HepG2 (cell line): Measurements from ENCODE around the gene IFI30. TPM values are rescaled to one million over a fixed set of nuclear protein-coding genes. Genes with fewer than 3 reads are reported as not detected.

ENCODE experiments used
- ATAC-seq: fragments of 200-7000 bp; cut with Tn5 transposase; 3 replicates; pipeline ENCODE4 v1.9.1; 2020; ENCODE audit warnings: mild to moderate bottlenecking, moderate library complexity
- BruUV-seq: library from RNA; stranded (reverse); fragments of 400-500 nt; replicated peaks from 2 replicates; lab custom pipeline; 2021; lab: Mats Ljungman, UMichigan
- CTCF ChIA-PET: fragments of 300-600 bp; formaldehyde crosslinking; extraction: SDS; loops from one replicate; lab custom pipeline; 2021; ENCODE audit warnings: low total read pairs, inconsistent platforms, low intra/inter-chr PET ratio; lab: Yijun Ruan, JAX
- POLR2A ChIA-PET: fragments of 350-600 bp; sonication (Branson Sonifier 250); formaldehyde crosslinking; loops from one replicate; lab custom pipeline; 2020; ENCODE audit warnings: antibody characterized with exemption, inconsistent platforms; lab: Yijun Ruan, JAX
- DNase-seq: peaks from one replicate; pipeline ENCODE4 v3.0.0-alpha.2; 2015; ENCODE audit warnings: low spot score
- FAIRE-seq: peaks from 3 replicates; lab custom pipeline; 2011; peaks lifted over from hg19 to GRCh38; lab: Jason Lieb, UNC
- H2AFZ ChIP-seq: one replicate; pipeline ENCODE4 v1.6.1; 2011; ENCODE audit warnings: low read length, inconsistent platforms
- H3K27ac ChIP-seq: fragments of 300-600 bp; 3 replicates; pipeline ENCODE4 v1.8.0; 2011; ENCODE audit warnings: mixed run types, mild to moderate bottlenecking, mixed read lengths, low read length, inconsistent platforms; ENCODE audit not compliant: insufficient read depth; ENCODE audit errors: extremely low read length
- H3K27me3 ChIP-seq, 2 experiments: fragments of 200-600 bp in 1 of 2; 2 replicates in 1 of 2; 3 replicates in 1 of 2; pipeline versions ENCODE4 v1.6.0 to v1.8.0; 2011; ENCODE audit warnings: low read length in 2 of 2, mild to moderate bottlenecking in 2 of 2, moderate library complexity in 2 of 2, inconsistent platforms in 1 of 2; ENCODE audit not compliant: insufficient read depth in 2 of 2, control insufficient read depth in 1 of 2
- H3K36me3 ChIP-seq, 2 experiments: fragments of 200-600 bp in 1 of 2; replicated peaks in 1 of 2; 2 replicates in 1 of 2; 3 replicates in 1 of 2; pipeline versions ENCODE4 v1.5.1 to v1.8.0; 2011; ENCODE audit warnings: low read length in 2 of 2, inconsistent platforms in 1 of 2; ENCODE audit not compliant: insufficient read depth in 2 of 2, control insufficient read depth in 1 of 2
- H3K4me1 ChIP-seq: 2 replicates; pipeline ENCODE4 v1.5.1; 2012; ENCODE audit warnings: low read length, inconsistent platforms; ENCODE audit not compliant: insufficient read depth
- H3K4me2 ChIP-seq: 2 replicates; pipeline ENCODE4 v1.6.0; 2011; ENCODE audit warnings: low read depth, low read length, inconsistent platforms
- H3K4me3 ChIP-seq, 3 experiments: fragments of 200-600 bp in 1 of 3; sonication (generic), shearing (Covaris generic) in 1 of 3; replicated peaks in 1 of 3; 2 replicates each; pipeline ENCODE4 v1.5.1; 2011 to 2016; ENCODE audit warnings: low read length in 3 of 3, inconsistent platforms in 2 of 3, low read depth in 2 of 3, mild to moderate bottlenecking in 2 of 3, control low read depth in 1 of 3, mixed read lengths in 1 of 3; ENCODE audit not compliant: insufficient read depth in 1 of 3
- H3K79me2 ChIP-seq: one replicate; pipeline ENCODE4 v1.6.1; 2011; ENCODE audit warnings: low read length, inconsistent platforms; ENCODE audit not compliant: insufficient read depth
- H3K9ac ChIP-seq: 2 replicates; pipeline ENCODE4 v1.6.0; 2011; ENCODE audit warnings: mild to moderate bottlenecking, low read depth, low read length, inconsistent platforms; ENCODE audit not compliant: insufficient read depth
- H3K9me3 ChIP-seq: 2 replicates; pipeline ENCODE4 v1.5.1; 2012; ENCODE audit warnings: mild to moderate bottlenecking, low read length
- H4K20me1 ChIP-seq: 2 replicates; pipeline ENCODE4 v1.6.0; 2011; ENCODE audit warnings: inconsistent platforms, mild to moderate bottlenecking, low read length, moderate library complexity; ENCODE audit not compliant: insufficient read depth
- CHD4 ChIP-seq: fragments of 200-600 bp; sonication (generic); IDR thresholded peaks from 2 replicates; pipeline ENCODE4 v1.7.0; 2017; ENCODE audit warnings: mild to moderate bottlenecking, low read length, borderline replicate concordance
- KLF9 ChIP-seq: IDR thresholded peaks from 2 replicates; pipeline ENCODE4 v1.6.1; 2016; ENCODE audit warnings: low read depth
- LBX2 ChIP-seq: sonication (generic); formaldehyde crosslinking; IDR thresholded peaks from 2 replicates; pipeline ENCODE4 v1.5.0; 2020; ENCODE audit warnings: missing genetic modification reagents, mild to moderate bottlenecking, borderline replicate concordance
- MBD4 ChIP-seq: IDR thresholded peaks from 2 replicates; pipeline ENCODE4 v1.6.1; 2012; ENCODE audit warnings: low read length, inconsistent platforms, borderline replicate concordance
- POGZ ChIP-seq: sonication (generic); formaldehyde crosslinking; IDR thresholded peaks from 2 replicates; pipeline ENCODE4 v1.4.0; 2020; ENCODE audit warnings: mild to moderate bottlenecking, missing genetic modification reagents
- ZNF629 ChIP-seq: sonication (generic); formaldehyde crosslinking; conservative IDR thresholded peaks from 2 replicates; pipeline ENCODE4 v1.5.0; 2020; ENCODE audit warnings: missing genetic modification reagents
- WGBS: methylation state at CpG from one replicate; pipeline ENCODE4 v1.1.6; 2017; ENCODE audit warnings: low lambda C conversion rate; 5-methylcytosine and 5-hydroxymethylcytosine counted together
- in situ Hi-C: cut with HindIII; loops from 2 replicates; pipeline ENCODE4 v1.10.0; 2017; ENCODE audit warnings: low pct_unique_long_range_greater_than_20kb; ENCODE audit not compliant: extremely low pct_ligation_motif_present
- intact Hi-C: fragments of 100-400 bp; cut with micrococcal nuclease; formaldehyde crosslinking; loops from one replicate; pipeline ENCODE4 v1.10.0; 2022; ENCODE audit not compliant: unreplicated experiment
- polyA plus RNA-seq, 8 experiments: library from polyadenylated mRNA; depleted of rRNA in 3 of 8; stranded (reverse) in 7 of 8; unstranded in 1 of 8; fragments of >200 nt; fragmentation: Illumina TruSeq in 4 of 8; extraction: Trizol in 4 of 8; gene quantifications; 2 replicates each; pipeline versions ENCODE4 v1.2.1 to v1.2.3, GENCODE V29; 2011 to 2016; ENCODE audit warnings: low read depth in 4 of 8, missing spikeins in 1 of 8, mixed read lengths in 1 of 8; ENCODE audit not compliant: insufficient read depth in 1 of 8
- total RNA-seq, 5 experiments: library from RNA; depleted of rRNA; stranded (reverse); fragments of >200 nt; fragmentation: Illumina TruSeq; extraction: Trizol; gene quantifications; 2 replicates each; pipeline ENCODE4 v1.2.3, GENCODE V29; 2016; ENCODE audit warnings: low read depth in 1 of 5
- TF ChIP-seq, protein P1 (sequence below): sonication (generic); formaldehyde crosslinking; IDR thresholded peaks from 2 replicates; pipeline ENCODE4 v1.8.1; 2023; ENCODE audit warnings: mild to moderate bottlenecking, inconsistent platforms, moderate library complexity, missing genetic modification reagents, borderline replicate concordance
- TF ChIP-seq, protein P2 (sequence below): sonication (generic); formaldehyde crosslinking; IDR thresholded peaks from 2 replicates; pipeline ENCODE4 v1.5.0; 2020; ENCODE audit warnings: mild to moderate bottlenecking, missing genetic modification reagents

IFI30 gene
- total and polyA plus RNA-seq, 2 of the 13 experiments (the other 11 are each of a cell fraction or from before 2014, with no cell fraction given): 25.0 to 79.4 TPM

- POLR2A ChIA-PET: no interaction called here
Observed at GRCh38 chr19:18128805-18129204, 44.8 kb upstream of the IFI30 start.

More at GRCh38 chr19:18128805-18129204, 44.8 kb upstream of the IFI30 start:
- Histone ChIP-seq H2AFZ (no peak overlapping the region), H3K27me3 (no peaks in the 10 kb centered on the region), H3K27ac (no peak overlapping the region), H4K20me1 (no peaks in the 10 kb centered on the region), H3K9me3 (no peaks in the 10 kb centered on the region), H3K4me3 (no peak overlapping the region), H3K4me2 (no peak overlapping the region), H3K4me1 (no peaks in the 10 kb centered on the region), H3K79me2 (no peaks in the 10 kb centered on the region), H3K9ac (no peak overlapping the region), H3K36me3 (peaks cover 15 to 48% of the 10 kb centered on the region in 2 experiments; a peak in 4 of 5 replicates)
- DNase-seq (no peak), FAIRE-seq (no peak), ATAC-seq (no peak)
- CTCF ChIA-PET: no interaction called here
- intact Hi-C loops (no loop called here), in situ Hi-C loops (no loop called here)
- TF ChIP-seq CHD4: 0 out of 2 replicates have a peak, but pooled peaks have one; percentile 35
- TF ChIP-seq KLF9 (CRISPR knock-in tag): no peak
- TF ChIP-seq, protein P1, sequence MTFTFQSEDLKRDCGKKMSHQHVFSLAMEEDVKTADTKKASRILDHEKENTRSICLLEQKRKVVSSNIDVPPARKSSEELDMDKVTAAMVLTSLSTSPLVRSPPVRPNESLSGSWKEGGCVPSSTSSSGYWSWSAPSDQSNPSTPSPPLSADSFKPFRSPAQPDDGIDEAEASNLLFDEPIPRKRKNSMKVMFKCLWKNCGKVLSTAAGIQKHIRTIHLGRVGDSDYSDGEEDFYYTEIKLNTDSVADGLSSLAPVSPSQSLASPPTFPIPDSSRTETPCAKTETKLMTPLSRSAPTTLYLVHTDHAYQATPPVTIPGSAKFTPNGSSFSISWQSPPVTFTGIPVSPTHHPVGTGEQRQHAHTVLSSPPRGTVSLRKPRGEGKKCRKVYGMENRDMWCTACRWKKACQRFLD (CRISPR knock-in tag): no peak
- TF ChIP-seq, protein P2, sequence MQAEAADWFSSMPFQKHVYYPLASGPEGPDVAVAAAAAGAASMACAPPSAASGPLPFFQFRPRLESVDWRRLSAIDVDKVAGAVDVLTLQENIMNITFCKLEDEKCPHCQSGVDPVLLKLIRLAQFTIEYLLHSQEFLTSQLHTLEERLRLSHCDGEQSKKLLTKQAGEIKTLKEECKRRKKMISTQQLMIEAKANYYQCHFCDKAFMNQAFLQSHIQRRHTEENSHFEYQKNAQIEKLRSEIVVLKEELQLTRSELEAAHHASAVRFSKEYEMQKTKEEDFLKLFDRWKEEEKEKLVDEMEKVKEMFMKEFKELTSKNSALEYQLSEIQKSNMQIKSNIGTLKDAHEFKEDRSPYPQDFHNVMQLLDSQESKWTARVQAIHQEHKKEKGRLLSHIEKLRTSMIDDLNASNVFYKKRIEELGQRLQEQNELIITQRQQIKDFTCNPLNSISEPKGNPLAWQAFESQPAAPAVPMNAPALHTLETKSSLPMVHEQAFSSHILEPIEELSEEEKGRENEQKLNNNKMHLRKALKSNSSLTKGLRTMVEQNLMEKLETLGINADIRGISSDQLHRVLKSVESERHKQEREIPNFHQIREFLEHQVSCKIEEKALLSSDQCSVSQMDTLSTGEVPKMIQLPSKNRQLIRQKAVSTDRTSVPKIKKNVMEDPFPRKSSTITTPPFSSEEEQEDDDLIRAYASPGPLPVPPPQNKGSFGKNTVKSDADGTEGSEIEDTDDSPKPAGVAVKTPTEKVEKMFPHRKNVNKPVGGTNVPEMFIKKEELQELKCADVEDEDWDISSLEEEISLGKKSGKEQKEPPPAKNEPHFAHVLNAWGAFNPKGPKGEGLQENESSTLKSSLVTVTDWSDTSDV (CRISPR knock-in tag): no peak
- no peak for TF ChIP-seq MBD4
- peak; percentile 88 for TF ChIP-seq ZNF629 (CRISPR knock-in tag)
- no peak for TF ChIP-seq POGZ (CRISPR knock-in tag)
- no peak for TF ChIP-seq LBX2 (CRISPR knock-in tag)
- no TSS peak for BruUV-seq
- WGBS: 99% methylated on average over 12 of the region's 12 CpGs
